Aorta (tissue), 5 donors: ENCODE data around the gene APBB3. TPM values are rescaled to one million over a fixed set of nuclear protein-coding genes. Genes with fewer than 3 reads are reported as not detected.
"Not testable (repeated sequence)": the region's sequence is repeated elsewhere in the genome, so short reads cannot be mapped to it uniquely, and the experiment has no call there.

Experiments
- ATAC-seq: fragments of 200-7000 bp; cut with Tn5 transposase; one replicate; pipeline ENCODE4 v1.9.1; 2022; ENCODE audit warnings: moderate library complexity; ENCODE audit not compliant: low FRiP score
- DNase-seq, 2 donors: peaks; one replicate each; pipeline ENCODE4 v3.0.0-alpha.2; 2020
- H3K27ac ChIP-seq, 2 donors: one replicate each; pipeline ENCODE4 v1.5.1; 2013; ENCODE audit warnings: low read length in 2 of 2, mild to moderate bottlenecking in 2 of 2, moderate library complexity in 2 of 2, control low read depth in 1 of 2, inconsistent platforms in 1 of 2, low read depth in 1 of 2
- H3K27me3 ChIP-seq, 2 donors: one replicate each; pipeline ENCODE4 v1.6.1; 2013; ENCODE audit warnings: control low read depth in 1 of 2, low read length in 1 of 2, mild to moderate bottlenecking in 1 of 2, moderate library complexity in 1 of 2; ENCODE audit not compliant: insufficient read depth in 2 of 2, control insufficient read depth in 1 of 2
- H3K36me3 ChIP-seq, 2 donors: one replicate each; pipeline ENCODE4 v1.6.1; 2013; ENCODE audit warnings: control low read depth in 1 of 2, low read length in 1 of 2, mild to moderate bottlenecking in 1 of 2; ENCODE audit not compliant: insufficient read depth in 2 of 2, control insufficient read depth in 1 of 2
- H3K4me1 ChIP-seq, 2 donors: one replicate each; pipeline ENCODE4 v1.6.1; 2013; ENCODE audit warnings: low read length in 2 of 2, control low read depth in 1 of 2, mild to moderate bottlenecking in 1 of 2, moderate library complexity in 1 of 2; ENCODE audit not compliant: insufficient read depth in 2 of 2, control insufficient read depth in 1 of 2
- H3K4me3 ChIP-seq, 2 donors: one replicate each; pipeline ENCODE4 v1.5.1; 2013; ENCODE audit warnings: low read length in 2 of 2, control low read depth in 1 of 2, mild to moderate bottlenecking in 1 of 2
- H3K9me3 ChIP-seq: one replicate; pipeline ENCODE4 v1.6.1; 2013; ENCODE audit warnings: mild to moderate bottlenecking, low read length; ENCODE audit not compliant: control insufficient read depth
- WGBS, 2 donors: extraction: QIAGEN DNeasy Blood & Tissue Kit; methylation state at CpG; one replicate each; pipeline ENCODE4 v1.1.7; 2013; 5-methylcytosine and 5-hydroxymethylcytosine counted together
- intact Hi-C, 2 donors: fragments of 100-400 bp; cut with DNase I; formaldehyde crosslinking; loops; one replicate each; pipeline versions ENCODE4 v1.14.2 to v1.15.0; 2022
- polyA plus RNA-seq, 2 donors: library from polyadenylated mRNA; stranded (reverse); fragments of 200-250 nt; gene quantifications; one replicate each; pipeline ENCODE4 v1.2.3, GENCODE V29; 2013
- total RNA-seq, 2 donors: library from RNA; stranded (reverse); fragmentation: NEBNext Ultra II Directional; extraction: Animal tissue kit (Norgen Biotek cat#: 25700); gene quantifications; one replicate each; pipeline ENCODE4 v1.2.1, GENCODE V29; 2021
- donor health status: healthy with polysubstance abuse.
- donor health status: Bipolar disorder and iron deficiency.
- donor health status: DM: no; HTN: no; CAD: no.
- donor health status: DM: no; HTN: no; CAD: no.
- donor health status: DM: yes; HTN: yes; CAD: no.

The APBB3 gene
- total and polyA plus RNA-seq, 4 donors = 10.9 to 66.9 (median 40.6) TPM

DNA sequence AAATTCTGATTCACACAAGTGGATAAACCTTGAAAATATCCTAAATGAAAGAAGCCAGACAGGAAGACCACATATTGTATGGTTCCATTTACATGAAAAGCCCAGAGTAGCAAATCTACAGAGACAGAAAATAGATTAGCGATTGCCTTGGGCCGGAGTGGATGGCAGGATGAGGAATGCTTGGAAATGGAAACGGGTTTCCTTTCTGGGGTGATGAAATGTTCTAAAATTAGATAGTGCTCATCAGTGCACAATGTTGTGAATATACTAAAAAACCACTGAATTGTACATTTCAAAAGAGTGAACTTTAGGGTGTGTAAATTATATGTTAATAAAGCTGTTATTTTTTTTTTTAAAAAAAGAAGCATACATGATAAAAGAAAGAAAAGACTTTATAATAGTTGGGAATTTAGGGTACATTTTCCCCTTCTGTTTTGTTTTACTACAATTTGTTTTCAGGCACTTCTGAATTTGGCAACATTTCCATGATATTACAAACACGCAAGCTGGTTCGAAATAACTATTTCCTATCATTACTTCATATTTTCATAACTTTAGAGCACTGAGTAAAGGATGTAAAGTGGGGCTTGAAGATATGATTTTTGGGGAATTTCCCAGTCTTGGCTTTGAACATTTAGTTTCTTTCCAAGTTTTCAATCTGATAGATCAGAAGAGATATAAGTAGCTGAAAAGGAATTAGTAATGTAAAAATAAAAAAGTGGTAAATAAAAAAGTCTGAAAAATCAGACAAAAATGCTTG is 24.1 kb upstream of the APBB3 start:
- intact Hi-C loops = no loop called here
- Histone ChIP-seq H3K9me3 (no peaks in the 10 kb centered on the region), H3K4me3 (no peak overlapping the region), H3K27me3 (no peaks in the 10 kb centered on the region), H3K4me1 (no peaks in the 10 kb centered on the region), H3K36me3 (no peaks in the 10 kb centered on the region), H3K27ac (no peak overlapping the region)
- DNase-seq (no peak), ATAC-seq (peak; percentile 73)
- 17 to 21% methylated on average over 5 of the region's 5 CpGs for WGBS, 2 donors

GRCh38 chr5:140587495-140587894 is 23.1 kb upstream of the APBB3 start:
- 93 to 95% methylated on average over 1 of the region's 1 CpG for WGBS, 2 donors
- no peak for ATAC-seq

GRCh38 chr5:140579188-140579747 is 14.9 kb upstream of the APBB3 start:
- H3K36me3 ChIP-seq, DNase-seq, ATAC-seq: not testable (repeated sequence)

More at GRCh38 chr5:140587495-140587894, 23.1 kb upstream of the APBB3 start:
- no peaks in the 10 kb centered on the region for H3K27me3 ChIP-seq
- intact Hi-C loops = no loop called here
- no peak for DNase-seq
- no peak overlapping the region for H3K27ac ChIP-seq
- H3K4me3 ChIP-seq = no peak overlapping the region
- H3K36me3 ChIP-seq = no peaks in the 10 kb centered on the region
- H3K9me3 ChIP-seq = no peaks in the 10 kb centered on the region
- no peaks in the 10 kb centered on the region for H3K4me1 ChIP-seq

DNA sequence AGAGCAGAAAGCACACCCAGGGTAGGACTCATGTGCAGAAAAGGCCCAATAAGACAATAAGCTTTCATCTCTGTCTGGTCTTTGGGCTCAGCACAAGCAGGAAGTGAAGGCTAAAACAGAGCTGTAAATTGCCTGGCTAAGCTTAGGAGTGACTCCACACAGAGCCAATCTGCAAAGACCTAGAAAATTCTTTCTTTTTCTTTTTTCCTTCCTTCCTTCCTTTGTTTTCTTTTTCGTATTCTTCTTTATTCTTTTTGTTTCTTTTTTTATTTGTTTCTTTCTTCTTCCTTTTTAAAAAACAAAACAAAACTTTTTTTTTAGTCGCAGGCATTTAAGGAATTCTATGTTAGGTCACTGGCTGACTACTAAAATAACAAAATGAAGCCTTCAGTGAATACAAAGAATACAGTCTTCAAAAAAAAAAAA is 12.4 kb upstream of the APBB3 start:
- ATAC-seq = no peak
- Histone ChIP-seq H3K9me3 (no peaks in the 10 kb centered on the region), H3K4me3 (no peak overlapping the region), H3K27me3 (no peaks in the 10 kb centered on the region), H3K4me1 (no peaks in the 10 kb centered on the region), H3K27ac (no peak overlapping the region), H3K36me3 (no peaks in the 10 kb centered on the region)
- DNase-seq = no peak
- WGBS, 2 donors = 52 to 55% methylated on average over 2 of the region's 2 CpGs
- intact Hi-C loops = no loop called here

More at GRCh38 chr5:140579188-140579747, 14.9 kb upstream of the APBB3 start:
- H3K4me1 ChIP-seq, H3K9me3 ChIP-seq, H3K27me3 ChIP-seq, intact Hi-C loops, H3K27ac ChIP-seq, H3K4me3 ChIP-seq: not testable (repeated sequence)
- WGBS, 2 donors = 90 to 91% methylated on average over 6 of the region's 6 CpGs

GRCh38 chr5:140575309-140575708 is 10.9 kb upstream of the APBB3 start:
- no peak overlapping the region for H3K4me3 ChIP-seq
- peak in 1 of 2 donors; percentile 85 for DNase-seq
- intact Hi-C loops = no loop called here
- H3K9me3 ChIP-seq = no peaks in the 10 kb centered on the region
- 83% methylated on average over 8 of the region's 8 CpGs for WGBS, 2 donors
- ATAC-seq = peak; percentile 57
- no peaks in the 10 kb centered on the region for H3K36me3 ChIP-seq
- no peaks in the 10 kb centered on the region for H3K27me3 ChIP-seq
- no peak overlapping the region for H3K27ac ChIP-seq
- H3K4me1 ChIP-seq = no peaks in the 10 kb centered on the region

GRCh38 chr5:140574165-140574564 is 9.8 kb upstream of the APBB3 start:
- H3K4me1 ChIP-seq = no peaks in the 10 kb centered on the region
- no peak for ATAC-seq
- H3K36me3 ChIP-seq = no peaks in the 10 kb centered on the region
- H3K4me3 ChIP-seq = no peak overlapping the region
- H3K27ac ChIP-seq = no peak overlapping the region
- intact Hi-C loops = no loop called here
- WGBS, 2 donors = 29 to 34% methylated on average over 3 of the region's 3 CpGs
- no peaks in the 10 kb centered on the region for H3K9me3 ChIP-seq
- DNase-seq = no peak
- H3K27me3 ChIP-seq = no peaks in the 10 kb centered on the region

DNA sequence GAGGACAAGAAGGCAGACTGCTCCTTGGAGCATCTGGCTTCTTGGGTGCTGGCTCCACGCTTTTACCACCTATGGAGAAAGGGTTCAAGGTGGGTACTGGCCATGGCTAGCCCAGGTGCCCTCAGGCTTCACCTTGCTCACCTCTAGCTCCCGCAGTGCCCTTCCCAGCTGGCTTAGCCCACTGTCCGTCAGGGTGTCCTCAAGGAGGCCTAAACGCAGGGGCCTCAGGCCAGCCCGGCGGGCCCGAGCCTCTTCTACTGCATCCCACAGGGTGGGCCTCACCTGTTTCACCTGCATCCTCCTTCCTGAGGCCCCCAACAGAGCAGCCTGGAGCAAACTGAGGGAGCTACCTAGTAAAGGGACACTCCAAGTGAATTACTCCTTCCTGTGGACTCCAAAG is 9.3 kb upstream of the APBB3 start:
- Histone ChIP-seq H3K36me3 (no peaks in the 10 kb centered on the region), H3K27me3 (no peaks in the 10 kb centered on the region), H3K27ac (no peak overlapping the region), H3K9me3 (no peaks in the 10 kb centered on the region), H3K4me3 (no peak overlapping the region), H3K4me1 (no peaks in the 10 kb centered on the region)
- ATAC-seq = no peak
- 94 to 95% methylated on average over 7 of the region's 7 CpGs for WGBS, 2 donors
- intact Hi-C loops = no loop called here
- DNase-seq = no peak

GRCh38 chr5:140571105-140571504 is 6.7 kb upstream of the APBB3 start:
- no peak for ATAC-seq

GRCh38 chr5:140570488-140570887 is 6.1 kb upstream of the APBB3 start:
- H3K27me3 ChIP-seq = no peaks in the 10 kb centered on the region
- ATAC-seq (no peak), DNase-seq (no peak)
- whole genome bisulfite sequencing, 2 donors = 98 to 100% methylated on average over 1 of the region's 1 CpG
- intact Hi-C loops = no loop called here
- no peak overlapping the region for H3K27ac ChIP-seq
- H3K9me3 ChIP-seq = no peaks in the 10 kb centered on the region
- no peaks in the 10 kb centered on the region for H3K4me1 ChIP-seq
- no peaks in the 10 kb centered on the region for H3K36me3 ChIP-seq
- H3K4me3 ChIP-seq = no peak overlapping the region

More at GRCh38 chr5:140571105-140571504, 6.7 kb upstream of the APBB3 start:
- Histone ChIP-seq H3K9me3 (no peaks in the 10 kb centered on the region), H3K4me1 (no peaks in the 10 kb centered on the region), H3K27ac (no peak overlapping the region), H3K4me3 (no peak overlapping the region), H3K27me3 (no peaks in the 10 kb centered on the region), H3K36me3 (no peaks in the 10 kb centered on the region)
- intact Hi-C loops = no loop called here
- WGBS, 2 donors = 69 to 71% methylated on average over 5 of the region's 5 CpGs
- DNase-seq = no peak
